CD14-positive monocyte (primary cell): ENCODE results near the gene CHI3L2. TPM values are rescaled to one million over a fixed set of nuclear protein-coding genes. Genes with fewer than 3 reads are reported as not detected.

ENCODE experiments used
- DNase-seq, 3 donors: peaks; one replicate each; pipeline ENCODE4 v3.0.0-alpha.2; 2011 to 2022
- H2AFZ ChIP-seq: 2 replicates; pipeline ENCODE4 v1.6.0; 2012; ENCODE audit warnings: mild to moderate bottlenecking, low read depth, low read length, inconsistent platforms; ENCODE audit not compliant: insufficient read depth, poor library complexity, severe bottlenecking
- H3K27ac ChIP-seq, 2 donors: 1 replicate in 1 of 2; 2 replicates in 1 of 2; pipeline ENCODE4 v1.5.1; 2012 to 2013; ENCODE audit warnings: low read length in 2 of 2, control low read depth in 1 of 2, inconsistent platforms in 1 of 2, low read depth in 1 of 2, mild to moderate bottlenecking in 1 of 2
- H3K27me3 ChIP-seq, 2 donors: one replicate each; pipeline versions ENCODE4 v1.6.0 to v1.6.1; 2011 to 2013; ENCODE audit warnings: low read length in 2 of 2; ENCODE audit not compliant: control insufficient read depth in 2 of 2, insufficient read depth in 2 of 2
- H3K36me3 ChIP-seq, 2 donors: replicated peaks in 1 of 2; 1 replicate in 1 of 2; 2 replicates in 1 of 2; pipeline versions ENCODE4 v1.5.1 to v1.6.1; 2012 to 2013; ENCODE audit warnings: low read length in 2 of 2, control low read depth in 1 of 2, inconsistent platforms in 1 of 2, mild to moderate bottlenecking in 1 of 2; ENCODE audit not compliant: insufficient read depth in 2 of 2, control insufficient read depth in 1 of 2
- H3K4me1 ChIP-seq, 2 donors: 1 replicate in 1 of 2; 2 replicates in 1 of 2; pipeline versions ENCODE4 v1.5.1 to v1.6.1; 2012 to 2013; ENCODE audit warnings: low read length in 2 of 2, control low read depth in 1 of 2, inconsistent platforms in 1 of 2, mild to moderate bottlenecking in 1 of 2, moderate library complexity in 1 of 2; ENCODE audit not compliant: insufficient read depth in 2 of 2, control insufficient read depth in 1 of 2
- H3K4me2 ChIP-seq: replicated peaks from 2 replicates; pipeline ENCODE3; 2012; ENCODE audit warnings: low read length, moderate library complexity, mild to moderate bottlenecking; ENCODE audit not compliant: poor library complexity, severe bottlenecking; ENCODE audit errors: extremely low read depth
- H3K4me3 ChIP-seq, 3 experiments: fragments of 200-600 bp in 1 of 3; sonication (generic) in 1 of 3; replicated peaks in 1 of 3; 1 replicate in 2 of 3; 2 replicates in 1 of 3; pipeline ENCODE4 v1.5.1; 2011 to 2013; ENCODE audit warnings: low read length in 3 of 3, mild to moderate bottlenecking in 3 of 3, control low read depth in 2 of 3, low read depth in 2 of 3, inconsistent platforms in 1 of 3, moderate library complexity in 1 of 3
- H3K79me2 ChIP-seq: 2 replicates; pipeline ENCODE4 v1.6.0; 2012; ENCODE audit warnings: mild to moderate bottlenecking, control low read depth, inconsistent platforms, low read length, moderate library complexity; ENCODE audit not compliant: insufficient read depth
- H3K9ac ChIP-seq: 2 replicates; pipeline ENCODE4 v1.6.0; 2017; ENCODE audit warnings: low read length, mild to moderate bottlenecking; ENCODE audit not compliant: insufficient read depth, poor library complexity, severe bottlenecking
- H3K9me3 ChIP-seq, 2 donors: replicated peaks in 1 of 2; 1 replicate in 1 of 2; 2 replicates in 1 of 2; pipeline versions ENCODE4 v1.5.1 to v1.6.1; 2012 to 2013; ENCODE audit warnings: low read length in 2 of 2, control low read depth in 1 of 2; ENCODE audit not compliant: control insufficient read depth in 1 of 2, insufficient read depth in 1 of 2
- H4K20me1 ChIP-seq: 2 replicates; pipeline ENCODE4 v1.6.0; 2012; ENCODE audit warnings: mild to moderate bottlenecking, low read length, control low read depth, moderate library complexity; ENCODE audit not compliant: insufficient read depth
- H3K27ac Mint-ChIP-seq, 7 donors: one replicate each; pipeline ENCODE4 v1.8.0; 2020; ENCODE audit warnings: mild to moderate bottlenecking in 7 of 7, mixed read lengths in 7 of 7, moderate library complexity in 6 of 7, inconsistent platforms in 2 of 7
- H3K27me3 Mint-ChIP-seq, 3 donors: one replicate each; pipeline ENCODE4 v1.8.0; 2021 to 2022; ENCODE audit warnings: low read depth in 3 of 3, mild to moderate bottlenecking in 3 of 3, mixed read lengths in 3 of 3, moderate library complexity in 3 of 3, inconsistent platforms in 1 of 3
- H3K36me3 Mint-ChIP-seq, 2 donors: one replicate each; pipeline ENCODE4 v1.8.0; 2020; ENCODE audit warnings: mixed read lengths in 2 of 2, inconsistent platforms in 1 of 2, mild to moderate bottlenecking in 1 of 2
- H3K4me1 Mint-ChIP-seq: one replicate; pipeline ENCODE4 v1.8.0; 2020; ENCODE audit warnings: mild to moderate bottlenecking, mixed read lengths
- H3K4me3 Mint-ChIP-seq, 2 donors: one replicate each; pipeline ENCODE4 v1.8.0; 2020; ENCODE audit warnings: mild to moderate bottlenecking in 2 of 2, mixed read lengths in 2 of 2, moderate library complexity in 1 of 2
- H3K9me3 Mint-ChIP-seq, 7 donors: one replicate each; pipeline ENCODE4 v1.8.0; 2020 to 2022; ENCODE audit warnings: mixed read lengths in 7 of 7, mild to moderate bottlenecking in 6 of 7, moderate library complexity in 6 of 7, inconsistent platforms in 2 of 7
- CTCF ChIP-seq: fragments of 200-600 bp; IDR thresholded peaks from one replicate; pipeline ENCODE4 v1.8.0; 2022; ENCODE audit warnings: antibody characterized with exemption, mild to moderate bottlenecking
- WGBS: methylation state at CpG from one replicate; pipeline ENCODE4 v1.1.5; 2013; ENCODE audit warnings: missing lambda C conversion rate; ENCODE audit not compliant: insufficient coverage; 5-methylcytosine and 5-hydroxymethylcytosine counted together
- intact Hi-C, 2 donors: fragments of 100-400 bp; cut with micrococcal nuclease; formaldehyde crosslinking; loops; one replicate each; pipeline versions ENCODE4 v1.15.0 to v1.15.1; 2023
- polyA plus RNA-seq, 3 donors: library from polyadenylated mRNA; depleted of rRNA in 1 of 3; unstranded in 2 of 3; stranded (reverse) in 1 of 3; fragments of 300-500 nt in 2 of 3; fragments of >200 nt in 1 of 3; fragmentation: Illumina TruSeq in 2 of 3; gene quantifications; 1 replicate in 2 of 3; 2 replicates in 1 of 3; pipeline ENCODE4 v1.2.3, GENCODE V29; 2012 to 2021

CHI3L2 gene
- polyA plus RNA-seq, 3 donors = 1.2 to 9.9 (median 1.4) TPM

GRCh38 chr1:111220302-111220890 is 7.1 kb upstream of the CHI3L2 start:
- H3K4me3 ChIP-seq = peak overlapping the region in 1 of 3 experiments; percentile 37
- H2AFZ ChIP-seq = no peak overlapping the region
- no peak overlapping the region for H3K9ac ChIP-seq
- H3K4me3 Mint-ChIP-seq = peak overlapping the region in 1 of 2 donors; percentile 82
- TF ChIP-seq CTCF = no peak
- no peak for DNase-seq
- no peaks in the 10 kb centered on the region for H3K27me3 ChIP-seq
- H3K27me3 Mint-ChIP-seq = peaks cover 0 to 8% (median 0%) of the 10 kb centered on the region in 3 donors
- H4K20me1 ChIP-seq = no peaks in the 10 kb centered on the region
- H3K36me3 Mint-ChIP-seq = no peaks in the 10 kb centered on the region
- H3K27ac Mint-ChIP-seq = peak overlapping the region; percentile 81 to 95 (median 86)
- peaks cover 71 to 78% of the 10 kb centered on the region in 2 donors for H3K4me1 ChIP-seq
- H3K4me2 ChIP-seq = peak overlapping the region; percentile 39
- H3K36me3 ChIP-seq = no peaks in the 10 kb centered on the region
- H3K27ac ChIP-seq = peak overlapping the region; percentile 64 to 77
- H3K79me2 ChIP-seq = no peaks in the 10 kb centered on the region
- H3K9me3 Mint-ChIP-seq = no peaks in the 10 kb centered on the region
- intact Hi-C loops = loop anchor here in 1 of 2 donors (2.0 to 10.0 kb wide), 3 partner anchors 14 to 184 kb away; no protein-coding TSS in a partner anchor
- 69% methylated on average over 4 of the region's 6 CpGs for WGBS
- H3K4me1 Mint-ChIP-seq = peaks cover 76% of the 10 kb centered on the region
- H3K9me3 ChIP-seq = no peaks in the 10 kb centered on the region

GRCh38 chr1:111221276-111221632 is 6.3 kb upstream of the CHI3L2 start:
- H3K36me3 Mint-ChIP-seq = no peaks in the 10 kb centered on the region
- Histone ChIP-seq H4K20me1 (no peaks in the 10 kb centered on the region), H3K4me1 (peaks cover 62 to 70% of the 10 kb centered on the region in 2 donors), H3K9me3 (no peaks in the 10 kb centered on the region), H3K27me3 (no peaks in the 10 kb centered on the region), H3K4me2 (peak overlapping the region; percentile 58), H2AFZ (peak overlapping the region; percentile 19), H3K27ac (peak overlapping the region; percentile 43 to 62), H3K79me2 (no peaks in the 10 kb centered on the region), H3K36me3 (no peaks in the 10 kb centered on the region), H3K9ac (no peak overlapping the region), H3K4me3 (peak overlapping the region in 1 of 3 experiments; percentile 52)
- peaks cover 70% of the 10 kb centered on the region for H3K4me1 Mint-ChIP-seq
- no peak for DNase-seq
- H3K9me3 Mint-ChIP-seq = no peaks in the 10 kb centered on the region
- WGBS = no CpG with 5 or more reads among the region's 2 CpGs
- H3K4me3 Mint-ChIP-seq = no peak overlapping the region
- intact Hi-C loops = loop anchor here in 1 of 2 donors (2.0 to 10.0 kb wide), 3 partner anchors 14 to 184 kb away; no protein-coding TSS in a partner anchor
- peaks cover 0 to 8% (median 0%) of the 10 kb centered on the region in 3 donors for H3K27me3 Mint-ChIP-seq
- TF ChIP-seq CTCF = no peak
- peak overlapping the region; percentile 50 to 90 (median 84) for H3K27ac Mint-ChIP-seq
